HG02938 (cell line): ENCODE data around the gene RPS6KA2.
A peak's percentile ranks its signal among the peaks of the same experiment; 100 is the strongest.

ENCODE experiments used
- ATAC-seq: cut with Tn5 transposase; IDR thresholded peaks from one replicate; pipeline ENCODE4 v1.9.1; 2021; ENCODE audit warnings: mild to moderate bottlenecking, moderate library complexity; ENCODE audit not compliant: unreplicated experiment

Gene RPS6KA2

GRCh38 chr6:166627033-166627874 is at the start of gene RPS6KA2:
TSS of gene RPS6KA2 (minus strand) at chr6:166627251. CDS start at chr6:166627019, 232 bp downstream.
- ATAC-seq: peak; percentile 88

- ATAC-seq: no peak
These were observed 49.3 kb upstream of the RPS6KA2 start for GRCh38 chr6:166676270-166676860.

- ATAC-seq: no peak
These were observed 48.7 kb upstream of the RPS6KA2 start for GRCh38 chr6:166675736-166676135.

GRCh38 chr6:166673309-166673708 is 46.3 kb upstream of the RPS6KA2 start:
- ATAC-seq: no peak

- ATAC-seq: no peak
These were observed 45.7 kb upstream of the RPS6KA2 start for GRCh38 chr6:166672624-166673206.

- ATAC-seq: no peak
These were observed 45.1 kb upstream of the RPS6KA2 start for GRCh38 chr6:166672146-166672545.

- ATAC-seq: no peak
These were observed 44.5 kb upstream of the RPS6KA2 start for GRCh38 chr6:166671434-166672081.

GRCh38 chr6:166670894-166671293 is 43.8 kb upstream of the RPS6KA2 start:
- ATAC-seq: no peak

- ATAC-seq: no peak
These were observed 43.0 kb upstream of the RPS6KA2 start for GRCh38 chr6:166670013-166670412.

- no peak for ATAC-seq
These were observed 41.0 kb upstream of the RPS6KA2 start for GRCh38 chr6:166667796-166668610.

GRCh38 chr6:166664135-166664534 is 37.1 kb upstream of the RPS6KA2 start:
- ATAC-seq: no peak

GRCh38 chr6:166663568-166663967 is 36.5 kb upstream of the RPS6KA2 start:
- ATAC-seq: no peak

GRCh38 chr6:166662690-166663089 is 35.6 kb upstream of the RPS6KA2 start:
- no peak for ATAC-seq

GRCh38 chr6:166661327-166662085 is 34.5 kb upstream of the RPS6KA2 start:
- no peak for ATAC-seq

- ATAC-seq: no peak
These were observed 33.2 kb upstream of the RPS6KA2 start for GRCh38 chr6:166660157-166660688.

GRCh38 chr6:166659581-166659980 is 32.5 kb upstream of the RPS6KA2 start:
- no peak for ATAC-seq

- ATAC-seq: no peak
These were observed 31.7 kb upstream of the RPS6KA2 start for GRCh38 chr6:166658792-166659150.

GRCh38 chr6:166658115-166658791 is 31.2 kb upstream of the RPS6KA2 start:
- ATAC-seq: no peak

- ATAC-seq: no peak
These were observed 30.5 kb upstream of the RPS6KA2 start for GRCh38 chr6:166657531-166657930.
